NCI-H1417 (cell line): Measurements from ENCODE around the gene SNX20.

ENCODE experiments used
- DNase-seq, 3 experiments: peaks; one replicate each; lab custom pipeline; 2025; lab: John Stamatoyannopoulos, UW

SNX20 gene

DNA sequence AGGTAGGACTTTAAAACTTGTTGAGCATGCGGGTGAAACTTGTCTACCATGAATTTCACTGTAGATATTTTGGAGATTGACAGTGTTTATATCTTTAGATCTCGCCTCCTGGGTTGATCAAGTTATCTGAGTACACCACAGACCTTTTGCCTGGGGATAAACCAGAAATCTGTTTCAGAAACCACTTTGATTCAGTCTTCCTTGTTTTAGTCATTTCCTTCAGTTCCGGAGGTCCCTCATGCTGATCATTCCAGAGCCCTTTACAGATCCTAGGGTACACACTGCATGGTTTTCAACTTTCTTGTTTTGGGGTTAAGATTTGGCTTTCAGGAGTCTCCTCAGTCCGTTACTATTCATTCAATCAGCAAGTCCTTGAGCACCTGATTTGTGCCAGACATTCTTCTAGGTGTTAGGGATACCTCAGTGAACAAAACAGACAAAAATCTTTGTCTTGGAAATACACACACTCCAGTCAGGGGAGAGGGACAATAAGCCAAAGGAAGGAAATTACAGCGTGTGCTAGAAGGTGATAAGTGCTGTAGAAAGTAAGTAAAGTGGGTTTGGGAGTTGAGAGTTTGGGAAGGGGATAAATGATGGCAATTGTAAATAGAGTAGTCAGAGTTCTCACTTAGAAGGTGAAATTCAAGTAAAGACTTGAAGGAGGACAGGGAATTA is 24.5 kb upstream of the SNX20 start:
- DNase-seq: no peak

DNA sequence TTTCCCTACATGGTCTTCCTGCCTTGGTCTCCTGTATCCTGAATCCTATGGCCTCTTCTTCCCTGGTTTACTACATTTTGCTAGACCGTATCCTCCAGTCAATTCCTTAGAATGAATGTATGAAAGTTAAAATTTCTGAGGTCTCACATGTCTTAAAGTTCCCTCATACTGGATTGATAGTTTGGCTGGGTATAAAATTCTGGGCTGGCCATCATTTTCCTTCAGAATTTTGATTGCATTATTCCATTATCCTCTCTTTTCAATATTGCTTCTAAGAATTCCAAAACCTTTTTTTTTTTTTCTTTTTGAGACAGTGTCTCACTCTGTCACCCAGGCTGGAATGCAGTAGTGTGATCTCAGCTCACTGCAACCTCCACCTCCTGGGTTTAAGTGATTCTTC is 23.1 kb upstream of the SNX20 start:
- no peak for DNase-seq

DNA sequence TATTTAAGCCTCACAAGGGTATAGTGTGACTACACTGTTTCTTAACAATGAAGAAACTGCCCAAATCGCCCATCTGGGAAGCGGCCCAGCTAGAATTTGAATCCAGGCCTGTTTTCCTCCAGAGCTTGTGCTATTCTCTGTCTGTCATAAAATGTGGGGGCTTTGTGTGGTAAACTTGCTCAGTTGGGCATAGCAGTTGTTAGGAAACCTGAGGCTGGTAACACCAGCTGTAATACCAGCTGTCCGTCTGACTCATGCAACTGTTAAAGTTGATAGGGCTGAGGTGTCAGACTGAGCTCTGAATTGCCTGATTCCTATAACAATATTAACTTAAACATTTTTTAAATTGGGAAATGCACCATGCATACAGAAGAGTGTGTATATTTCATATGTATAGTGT is 21.6 kb upstream of the SNX20 start:
- DNase-seq: no peak

GRCh38 chr16:50699326-50700159 is 18.4 kb upstream of the SNX20 start:
- DNase-seq: no peak

- DNase-seq: no peak
These were observed 17.0 kb upstream of the SNX20 start for GRCh38 chr16:50697881-50698767.

GRCh38 chr16:50697421-50697715 is 16.3 kb upstream of the SNX20 start:
- DNase-seq: no peak

GRCh38 chr16:50696575-50697420 is 15.7 kb upstream of the SNX20 start:
- no peak for DNase-seq

DNA sequence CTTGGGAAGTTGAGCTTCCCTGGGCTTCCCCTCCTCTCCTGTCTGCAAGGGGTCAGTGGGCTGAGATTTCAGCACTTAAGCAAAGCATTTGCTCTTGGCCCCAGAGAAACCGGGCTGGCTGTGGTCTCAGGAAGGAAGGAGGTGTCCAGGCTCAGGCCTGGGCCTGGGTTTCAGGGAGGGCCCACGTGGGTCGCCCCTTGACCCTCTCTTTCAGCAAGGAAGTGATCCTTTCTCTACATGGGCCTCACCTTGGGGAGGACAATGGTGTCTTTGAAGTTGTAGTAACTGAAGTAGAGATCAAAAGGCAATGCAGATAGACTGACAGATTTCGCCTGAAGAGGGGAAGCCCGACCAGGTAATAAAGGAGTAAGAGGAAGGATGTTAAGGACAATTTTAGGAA is 15.0 kb upstream of the SNX20 start:
- DNase-seq: no peak

GRCh38 chr16:50695017-50696000 is 14.2 kb upstream of the SNX20 start:
- DNase-seq: no peak

DNA sequence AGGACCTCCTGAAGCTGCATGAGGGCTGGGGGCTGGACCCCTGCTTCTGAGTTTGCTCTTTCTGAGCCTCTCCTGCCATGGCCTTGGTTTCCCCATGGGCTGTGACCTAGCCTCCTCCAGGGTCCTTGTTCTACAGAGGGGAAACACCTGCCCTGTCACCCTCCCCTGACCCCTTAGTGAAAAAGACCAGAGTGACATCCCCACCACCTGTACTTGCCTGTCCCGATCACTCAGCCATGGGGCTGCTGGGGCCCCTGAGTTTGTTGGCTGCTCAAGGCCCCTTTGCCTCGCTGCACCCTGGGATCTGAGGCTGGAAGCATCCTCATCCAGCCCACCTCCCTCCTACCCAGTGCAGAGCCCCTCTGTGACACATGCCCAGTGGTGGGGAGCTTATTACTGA is 13.1 kb upstream of the SNX20 start:
- DNase-seq: no peak

- DNase-seq: no peak
These were observed 12.1 kb upstream of the SNX20 start, which contains the start of gene NOD2 for GRCh38 chr16:50692999-50693781. Gene NOD2 (plus strand): TSS chr16:50693606. CDS start chr16:50699496, 5,890 bp downstream.

GRCh38 chr16:50692644-50692998 is 11.5 kb upstream of the SNX20 start:
- no peak for DNase-seq

DNA sequence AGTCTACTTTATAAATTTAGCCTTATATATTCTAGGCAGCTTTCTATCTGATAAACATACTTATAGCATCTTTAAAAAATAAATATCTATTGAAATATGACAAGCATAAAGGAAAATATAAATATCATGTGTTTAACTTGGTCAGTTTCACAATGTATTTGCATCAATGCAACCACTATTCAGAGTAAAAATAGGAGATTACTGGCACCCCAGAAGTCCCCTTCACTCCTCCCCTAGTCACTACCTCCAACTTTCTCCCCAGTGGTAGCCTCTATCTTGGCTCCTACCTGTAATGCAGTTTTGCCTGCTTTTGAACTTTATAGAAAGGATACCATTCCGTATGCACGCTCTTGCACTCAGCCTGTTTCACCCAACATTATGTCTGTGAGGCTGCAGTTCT is 9.1 kb upstream of the SNX20 start:
- DNase-seq: no peak

GRCh38 chr16:50688867-50689266 is 7.8 kb upstream of the SNX20 start:
- no peak for DNase-seq

DNA sequence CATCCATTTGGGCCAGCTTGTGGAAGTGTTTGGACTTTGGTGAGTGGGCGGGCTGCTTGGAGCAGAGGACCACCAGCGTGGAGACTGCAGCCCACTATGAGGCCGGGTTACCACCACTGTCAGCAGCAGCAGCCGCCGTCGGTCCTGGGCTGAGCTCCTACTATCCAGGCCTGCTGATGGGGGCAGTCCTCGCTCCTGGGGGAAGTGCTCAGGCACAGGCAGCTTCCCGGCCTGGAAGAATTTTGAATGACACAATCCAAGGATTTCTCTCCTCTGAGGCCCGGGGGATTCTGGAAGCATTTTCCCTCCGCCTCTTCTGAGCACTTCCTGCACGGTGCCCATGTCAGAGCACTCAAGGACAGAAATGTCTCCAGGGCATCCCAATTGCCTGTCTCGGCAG is 7.0 kb upstream of the SNX20 start:
- no peak for DNase-seq

- DNase-seq: no peak
These were observed 4.5 kb upstream of the SNX20 start for GRCh38 chr16:50685462-50686063.

DNA sequence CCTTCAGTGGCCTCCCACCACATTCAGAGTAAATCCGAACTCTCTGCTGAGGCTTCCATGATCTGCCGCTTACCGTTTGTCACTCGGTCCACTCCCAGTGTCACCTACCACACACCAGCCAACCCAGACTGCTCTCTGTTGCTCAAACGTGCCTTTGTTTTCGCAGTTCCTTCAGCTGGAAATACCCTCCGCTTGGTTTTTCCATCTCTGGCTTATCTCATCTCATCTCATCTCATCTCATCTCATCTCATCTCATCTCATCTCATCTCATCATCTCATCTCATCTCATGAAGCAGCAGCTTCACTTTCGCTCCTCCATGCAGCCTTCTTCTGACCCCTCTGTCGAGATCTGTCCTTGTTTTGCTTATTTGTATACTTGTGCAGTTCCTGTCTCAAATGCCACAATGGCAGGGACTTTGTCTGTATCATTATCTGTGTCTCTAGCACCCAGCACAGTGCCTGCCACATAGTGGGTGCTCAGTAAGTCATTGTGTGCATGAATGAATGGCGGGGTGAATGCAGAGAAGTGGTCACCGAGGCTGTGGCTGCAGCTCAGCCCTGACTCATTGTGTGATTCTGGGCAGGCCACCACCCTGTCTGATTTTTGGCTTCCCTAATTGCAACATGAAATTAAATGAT is 3.8 kb upstream of the SNX20 start:
- no peak for DNase-seq

- DNase-seq: no peak
These were observed 2.7 kb upstream of the SNX20 start for GRCh38 chr16:50683689-50684374.
